Measurements from ENCODE around the gene ZNF451.

DNA sequence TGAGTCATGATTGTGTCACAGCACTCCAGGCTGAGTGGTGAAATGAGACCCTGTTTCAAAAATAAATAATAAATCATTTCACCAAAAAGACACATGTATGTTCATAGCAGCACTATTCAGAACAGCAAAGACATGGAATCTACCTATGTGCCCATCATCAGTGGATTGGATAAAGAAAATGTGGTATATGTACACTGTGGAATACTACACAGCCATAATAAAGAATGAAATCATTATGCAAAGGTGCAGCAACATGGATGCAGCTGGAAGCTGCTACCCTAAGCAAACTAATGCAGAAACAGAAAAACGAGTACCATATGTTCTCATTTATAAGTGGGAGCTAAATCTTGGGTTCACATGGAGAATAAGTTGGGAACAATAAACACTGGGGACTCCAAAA, 33.1 kb downstream of the ZNF451 start:
- TF ChIP-seq, protein P1, sequence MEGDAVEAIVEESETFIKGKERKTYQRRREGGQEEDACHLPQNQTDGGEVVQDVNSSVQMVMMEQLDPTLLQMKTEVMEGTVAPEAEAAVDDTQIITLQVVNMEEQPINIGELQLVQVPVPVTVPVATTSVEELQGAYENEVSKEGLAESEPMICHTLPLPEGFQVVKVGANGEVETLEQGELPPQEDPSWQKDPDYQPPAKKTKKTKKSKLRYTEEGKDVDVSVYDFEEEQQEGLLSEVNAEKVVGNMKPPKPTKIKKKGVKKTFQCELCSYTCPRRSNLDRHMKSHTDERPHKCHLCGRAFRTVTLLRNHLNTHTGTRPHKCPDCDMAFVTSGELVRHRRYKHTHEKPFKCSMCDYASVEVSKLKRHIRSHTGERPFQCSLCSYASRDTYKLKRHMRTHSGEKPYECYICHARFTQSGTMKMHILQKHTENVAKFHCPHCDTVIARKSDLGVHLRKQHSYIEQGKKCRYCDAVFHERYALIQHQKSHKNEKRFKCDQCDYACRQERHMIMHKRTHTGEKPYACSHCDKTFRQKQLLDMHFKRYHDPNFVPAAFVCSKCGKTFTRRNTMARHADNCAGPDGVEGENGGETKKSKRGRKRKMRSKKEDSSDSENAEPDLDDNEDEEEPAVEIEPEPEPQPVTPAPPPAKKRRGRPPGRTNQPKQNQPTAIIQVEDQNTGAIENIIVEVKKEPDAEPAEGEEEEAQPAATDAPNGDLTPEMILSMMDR (conservative IDR thresholded peaks at IDR 0.05; ENCODE audit: low read depth, low read length): no peak
- no peak for TF ChIP-seq EZH2 (IDR thresholded peaks at IDR 0.05; ENCODE audit: borderline replicate concordance, low read depth, low read length, poor library complexity, severe bottlenecking)

All from A673 (cell line).